GM12878 (cell line): Measurements from ENCODE around the gene NBPF1. TPM values are rescaled to one million over a fixed set of nuclear protein-coding genes. Genes with fewer than 3 reads are reported as not detected.

ENCODE experiments used
- polyA plus RNA-seq, 11 experiments: library from polyadenylated mRNA; depleted of rRNA in 4 of 11; unstranded in 6 of 11; stranded (reverse) in 5 of 11; fragments of >200 nt; fragmentation: Nextera tagmentation in 4 of 11; fragmentation: Illumina TruSeq in 1 of 11; extraction: Ambion mirVana in 4 of 11; extraction: Trizol in 1 of 11; gene quantifications; 1 replicate in 1 of 11; 2 replicates in 10 of 11; pipeline versions ENCODE4 v1.2.1 to v1.2.3, GENCODE V29; 2011 to 2016; ENCODE audit warnings: inconsistent platforms in 2 of 11, missing spikeins in 2 of 11, low read depth in 1 of 11
- small RNA-seq: library from RNA; depleted of rRNA; stranded (forward); fragments of <200 nt; gene quantifications from one replicate; pipeline ENCODE3, GENCODE V24; 2014
- total RNA-seq, 4 experiments: library from RNA; depleted of rRNA in 3 of 4; stranded (reverse); fragments of >200 nt in 3 of 4; fragmentation: Illumina TruSeq in 1 of 4; extraction: Trizol in 1 of 4; gene quantifications; 2 replicates each; pipeline versions ENCODE4 v1.2.1 to v1.2.3, GENCODE V29; 2013 to 2021

NBPF1 gene
- total and polyA plus RNA-seq, 10 of the 15 experiments (the other 5 are each of a cell fraction or from before 2014, with no cell fraction given) = 0.20 to 3.4 (median 0.71) TPM

Small RNA genes within 50 kb of the gene (small RNA-seq; reads per million reads assigned to genes)
- 0.12 reads per million for gene RNU1-1
- not detected for gene RNU1-6P

Other genes starting within 250 kb of the NBPF1 start
- gene SZRD1, start 246.3 kb downstream of the NBPF1 start, total RNA-seq (2014; rRNA removed) = 110 and 114 TPM in 2 replicates
- gene SZRD1, start 246.3 kb downstream of the NBPF1 start, total RNA-seq (2014; rRNA removed; fragmentation: Illumina TruSeq; extraction: Trizol) = 95.7 and 99.0 TPM in 2 replicates
- gene SZRD1, start 246.3 kb downstream of the NBPF1 start, total RNA-seq (2021) = 207 and 213 TPM in 2 replicates
- gene SZRD1, start 246.3 kb downstream of the NBPF1 start, polyA plus RNA-seq (2011; rRNA removed) = 93.8 and 132 TPM in 2 replicates
- 77.8 and 158 TPM in 2 replicates for gene SZRD1, start 246.3 kb downstream of the NBPF1 start, polyA plus RNA-seq (2014; fragmentation: Illumina TruSeq; extraction: Trizol)
- gene SZRD1, start 246.3 kb downstream of the NBPF1 start, polyA plus RNA-seq (2014; fragmentation: Nextera tagmentation; extraction: Ambion mirVana) = 10 to 100 TPM in 1 of 2 experiments, 1 to 10 TPM in 1; 5.6 to 14.7 TPM
- 157 and 182 TPM in 2 replicates for gene SZRD1, start 246.3 kb downstream of the NBPF1 start, polyA plus RNA-seq (2014; rRNA removed)
- gene SZRD1, start 246.3 kb downstream of the NBPF1 start, polyA plus RNA-seq (2016; fragmentation: Nextera tagmentation; extraction: Ambion mirVana) = 100 to 1,000 TPM; 106 to 113 TPM
- 0.28 and 0.33 TPM in 2 replicates for gene SPATA21, start 176.1 kb downstream of the NBPF1 start, total RNA-seq (2014; rRNA removed)
- not detected in 2 replicates for gene SPATA21, start 176.1 kb downstream of the NBPF1 start, total RNA-seq (2014; rRNA removed; fragmentation: Illumina TruSeq; extraction: Trizol)
- gene SPATA21, start 176.1 kb downstream of the NBPF1 start, total RNA-seq (2021) = 0.05 TPM in 2 replicates
- gene SPATA21, start 176.1 kb downstream of the NBPF1 start, polyA plus RNA-seq (2011; rRNA removed) = 0.14 and 0.57 TPM in 2 replicates
- gene SPATA21, start 176.1 kb downstream of the NBPF1 start, polyA plus RNA-seq (2014; fragmentation: Illumina TruSeq; extraction: Trizol) = 0.09 and 0.33 TPM in 2 replicates
- gene SPATA21, start 176.1 kb downstream of the NBPF1 start, polyA plus RNA-seq (2014; fragmentation: Nextera tagmentation; extraction: Ambion mirVana) = 1 to 10 TPM in 1 of 2 experiments, under 1 TPM in 1; 0.24 to 1.1 TPM
- gene SPATA21, start 176.1 kb downstream of the NBPF1 start, polyA plus RNA-seq (2014; rRNA removed) = 0.03 and 0.09 TPM in 2 replicates
- under 1 TPM; 0.19 to 0.60 TPM for gene SPATA21, start 176.1 kb downstream of the NBPF1 start, polyA plus RNA-seq (2016; fragmentation: Nextera tagmentation; extraction: Ambion mirVana)
- gene NECAP2, start 172.8 kb downstream of the NBPF1 start, total RNA-seq (2014; rRNA removed) = 76.6 and 76.9 TPM in 2 replicates
- 53.1 and 56.2 TPM in 2 replicates for gene NECAP2, start 172.8 kb downstream of the NBPF1 start, total RNA-seq (2014; rRNA removed; fragmentation: Illumina TruSeq; extraction: Trizol)
- 51.3 and 55.4 TPM in 2 replicates for gene NECAP2, start 172.8 kb downstream of the NBPF1 start, total RNA-seq (2021)
- gene NECAP2, start 172.8 kb downstream of the NBPF1 start, polyA plus RNA-seq (2011; rRNA removed) = 78.9 and 98.0 TPM in 2 replicates
- 52.1 and 54.9 TPM in 2 replicates for gene NECAP2, start 172.8 kb downstream of the NBPF1 start, polyA plus RNA-seq (2014; fragmentation: Illumina TruSeq; extraction: Trizol)
- 10 to 100 TPM; 16.3 to 21.1 TPM for gene NECAP2, start 172.8 kb downstream of the NBPF1 start, polyA plus RNA-seq (2014; fragmentation: Nextera tagmentation; extraction: Ambion mirVana)
- 62.7 and 69.3 TPM in 2 replicates for gene NECAP2, start 172.8 kb downstream of the NBPF1 start, polyA plus RNA-seq (2014; rRNA removed)
- gene NECAP2, start 172.8 kb downstream of the NBPF1 start, polyA plus RNA-seq (2016; fragmentation: Nextera tagmentation; extraction: Ambion mirVana) = 10 to 100 TPM; 58.7 to 59.2 TPM
- gene RNU1-1, start 99.3 kb downstream of the NBPF1 start, total RNA-seq (2014; rRNA removed) = under 0.01 TPM in 2 replicates
- 20,946 and 25,634 TPM in 2 replicates for gene RNU1-1, start 99.3 kb downstream of the NBPF1 start, total RNA-seq (2014; rRNA removed; fragmentation: Illumina TruSeq; extraction: Trizol)
- 2,403 and 2,678 TPM in 2 replicates for gene RNU1-1, start 99.3 kb downstream of the NBPF1 start, total RNA-seq (2021)
- 82.4 and 113 TPM in 2 replicates for gene RNU1-1, start 99.3 kb downstream of the NBPF1 start, polyA plus RNA-seq (2011; rRNA removed)
- gene RNU1-1, start 99.3 kb downstream of the NBPF1 start, polyA plus RNA-seq (2014; fragmentation: Illumina TruSeq; extraction: Trizol) = not detected in 2 replicates
- 1 to 10 TPM; 4.5 to 4.9 TPM for gene RNU1-1, start 99.3 kb downstream of the NBPF1 start, polyA plus RNA-seq (2014; fragmentation: Nextera tagmentation; extraction: Ambion mirVana)
- gene RNU1-1, start 99.3 kb downstream of the NBPF1 start, polyA plus RNA-seq (2014; rRNA removed) = not detected in 2 replicates
- gene RNU1-1, start 99.3 kb downstream of the NBPF1 start, polyA plus RNA-seq (2016; fragmentation: Nextera tagmentation; extraction: Ambion mirVana) = 1 to 10 TPM; 2.6 to 3.6 TPM
- under 0.01 TPM in 2 replicates for gene RNU1-3, start 53.4 kb upstream of the NBPF1 start, total RNA-seq (2014; rRNA removed)
- gene RNU1-3, start 53.4 kb upstream of the NBPF1 start, total RNA-seq (2014; rRNA removed; fragmentation: Illumina TruSeq; extraction: Trizol) = 20,946 and 25,634 TPM in 2 replicates
- gene RNU1-3, start 53.4 kb upstream of the NBPF1 start, total RNA-seq (2021) = 2,403 and 2,678 TPM in 2 replicates
- gene RNU1-3, start 53.4 kb upstream of the NBPF1 start, polyA plus RNA-seq (2011; rRNA removed) = 82.4 and 113 TPM in 2 replicates
- gene RNU1-3, start 53.4 kb upstream of the NBPF1 start, polyA plus RNA-seq (2014; fragmentation: Illumina TruSeq; extraction: Trizol) = not detected in 2 replicates
- gene RNU1-3, start 53.4 kb upstream of the NBPF1 start, polyA plus RNA-seq (2014; fragmentation: Nextera tagmentation; extraction: Ambion mirVana) = 1 to 10 TPM; 4.5 to 4.9 TPM
- not detected in 2 replicates for gene RNU1-3, start 53.4 kb upstream of the NBPF1 start, polyA plus RNA-seq (2014; rRNA removed)
- gene RNU1-3, start 53.4 kb upstream of the NBPF1 start, polyA plus RNA-seq (2016; fragmentation: Nextera tagmentation; extraction: Ambion mirVana) = 1 to 10 TPM; 2.6 to 3.6 TPM
- under 0.01 TPM in 2 replicates for gene RNU1-4, start 127.0 kb upstream of the NBPF1 start, total RNA-seq (2014; rRNA removed)
- 20,946 and 25,634 TPM in 2 replicates for gene RNU1-4, start 127.0 kb upstream of the NBPF1 start, total RNA-seq (2014; rRNA removed; fragmentation: Illumina TruSeq; extraction: Trizol)
- gene RNU1-4, start 127.0 kb upstream of the NBPF1 start, total RNA-seq (2021) = 2,403 and 2,678 TPM in 2 replicates
- gene RNU1-4, start 127.0 kb upstream of the NBPF1 start, polyA plus RNA-seq (2011; rRNA removed) = 82.4 and 113 TPM in 2 replicates
- not detected in 2 replicates for gene RNU1-4, start 127.0 kb upstream of the NBPF1 start, polyA plus RNA-seq (2014; fragmentation: Illumina TruSeq; extraction: Trizol)
- gene RNU1-4, start 127.0 kb upstream of the NBPF1 start, polyA plus RNA-seq (2014; fragmentation: Nextera tagmentation; extraction: Ambion mirVana) = 1 to 10 TPM; 4.5 to 4.9 TPM
- not detected in 2 replicates for gene RNU1-4, start 127.0 kb upstream of the NBPF1 start, polyA plus RNA-seq (2014; rRNA removed)
- gene RNU1-4, start 127.0 kb upstream of the NBPF1 start, polyA plus RNA-seq (2016; fragmentation: Nextera tagmentation; extraction: Ambion mirVana) = 1 to 10 TPM; 2.6 to 3.6 TPM